Liver (tissue), 9 donors: ENCODE results near the gene TLCD4. TPM values are rescaled to one million over a fixed set of nuclear protein-coding genes. Genes with fewer than 3 reads are reported as not detected.

ENCODE experiments used
- DNase-seq: peaks from one replicate; pipeline ENCODE4 v3.0.0-alpha.2; 2017; ENCODE audit warnings: low spot score
- H3K27ac ChIP-seq, 2 donors: one replicate each; pipeline ENCODE4 v1.7.0; 2013; ENCODE audit warnings: inconsistent platforms in 2 of 2, low read length in 2 of 2, control low read depth in 1 of 2, low read depth in 1 of 2, mild to moderate bottlenecking in 1 of 2
- H3K27me3 ChIP-seq, 4 donors: one replicate each; pipeline versions ENCODE4 v1.6.1 to v1.7.0; 2013; ENCODE audit warnings: low read length in 3 of 4, inconsistent platforms in 1 of 4, mild to moderate bottlenecking in 1 of 4, moderate library complexity in 1 of 4; ENCODE audit not compliant: control insufficient read depth in 4 of 4, insufficient read depth in 4 of 4
- H3K36me3 ChIP-seq, 4 donors: one replicate each; pipeline versions ENCODE4 v1.6.1 to v1.7.0; 2013; ENCODE audit warnings: low read length in 3 of 4, mild to moderate bottlenecking in 3 of 4, low read depth in 1 of 4, moderate library complexity in 1 of 4; ENCODE audit not compliant: control insufficient read depth in 4 of 4, insufficient read depth in 3 of 4
- H3K4me1 ChIP-seq, 4 donors: one replicate each; pipeline versions ENCODE4 v1.6.1 to v1.7.0; 2013; ENCODE audit warnings: low read length in 3 of 4, mild to moderate bottlenecking in 3 of 4, moderate library complexity in 1 of 4; ENCODE audit not compliant: control insufficient read depth in 4 of 4, insufficient read depth in 4 of 4
- H3K4me3 ChIP-seq, 3 donors: one replicate each; pipeline versions ENCODE4 v1.6.1 to v1.7.0; 2013; ENCODE audit warnings: low read length in 3 of 3, control low read depth in 1 of 3, low read depth in 1 of 3, mild to moderate bottlenecking in 1 of 3
- H3K9ac ChIP-seq, 2 donors: one replicate each; pipeline ENCODE4 v1.7.0; 2013; ENCODE audit warnings: low read length in 2 of 2, mild to moderate bottlenecking in 2 of 2, moderate library complexity in 2 of 2, control low read depth in 1 of 2, low read depth in 1 of 2
- H3K9me3 ChIP-seq, 4 donors: one replicate each; pipeline versions ENCODE4 v1.6.1 to v1.7.0; 2013; ENCODE audit warnings: low read length in 3 of 4; ENCODE audit not compliant: control insufficient read depth in 4 of 4
- EGR1 ChIP-seq, 2 donors: IDR thresholded peaks; 2 replicates each; pipeline ENCODE4 v1.6.1; 2016 to 2018; ENCODE audit warnings: antibody characterized with exemption in 2 of 2, low read depth in 2 of 2
- FOXA1 ChIP-seq: IDR thresholded peaks from 2 replicates; pipeline ENCODE4 v1.6.1; 2016; ENCODE audit warnings: antibody characterized with exemption
- FOXA2 ChIP-seq: IDR thresholded peaks from 2 replicates; pipeline ENCODE4 v1.6.1; 2016; ENCODE audit warnings: antibody characterized with exemption
- GABPA ChIP-seq, 2 donors: IDR thresholded peaks in 1 of 2; conservative IDR thresholded peaks in 1 of 2; 2 replicates each; pipeline ENCODE4 v1.6.1; 2016; ENCODE audit warnings: antibody characterized with exemption in 2 of 2, mild to moderate bottlenecking in 1 of 2, moderate library complexity in 1 of 2
- HNF4A ChIP-seq, 2 donors: conservative IDR thresholded peaks; 2 replicates each; pipeline ENCODE4 v1.6.1; 2016; ENCODE audit warnings: antibody characterized with exemption in 2 of 2, mild to moderate bottlenecking in 2 of 2
- JUND ChIP-seq, 2 donors: IDR thresholded peaks; 2 replicates each; pipeline ENCODE4 v1.6.1; 2016; ENCODE audit warnings: antibody characterized with exemption in 2 of 2
- MAX ChIP-seq: IDR thresholded peaks from 2 replicates; pipeline ENCODE4 v1.6.1; 2016; ENCODE audit warnings: antibody characterized with exemption
- NR2F2 ChIP-seq: IDR thresholded peaks from 2 replicates; pipeline ENCODE4 v1.6.1; 2016; ENCODE audit warnings: antibody characterized with exemption
- RAD21 ChIP-seq, 2 donors: IDR thresholded peaks; 2 replicates each; pipeline ENCODE4 v1.6.1; 2016; ENCODE audit warnings: antibody characterized with exemption in 2 of 2, mild to moderate bottlenecking in 2 of 2
- RXRA ChIP-seq, 2 donors: IDR thresholded peaks; 2 replicates each; pipeline ENCODE4 v1.6.1; 2017 to 2018; ENCODE audit warnings: antibody characterized with exemption in 2 of 2, mild to moderate bottlenecking in 1 of 2
- SP1 ChIP-seq: IDR thresholded peaks from 2 replicates; pipeline ENCODE4 v1.6.1; 2018; ENCODE audit warnings: antibody characterized with exemption, mild to moderate bottlenecking
- TAF1 ChIP-seq: conservative IDR thresholded peaks from 2 replicates; pipeline ENCODE4 v1.6.1; 2016; ENCODE audit warnings: antibody characterized with exemption, mild to moderate bottlenecking
- YY1 ChIP-seq: IDR thresholded peaks from 2 replicates; pipeline ENCODE4 v1.6.1; 2016; ENCODE audit warnings: antibody characterized with exemption, mild to moderate bottlenecking
- WGBS: extraction: QIAGEN DNeasy Blood & Tissue Kit; methylation state at CpG from one replicate; pipeline ENCODE4 v1.1.7; 2013; 5-methylcytosine and 5-hydroxymethylcytosine counted together
- polyA plus RNA-seq, 2 donors: library from polyadenylated mRNA; stranded (reverse) in 1 of 2; unstranded in 1 of 2; fragments of 200-250 nt in 1 of 2; fragments of >200 nt in 1 of 2; fragmentation: Nextera tagmentation in 1 of 2; extraction: Ambion mirVana in 1 of 2; gene quantifications; one replicate each; pipeline versions ENCODE4 v1.2.1 to v1.2.3, GENCODE V29; 2013 to 2015
- total RNA-seq, 2 donors: library from RNA; depleted of rRNA; stranded (reverse); fragments of >200 nt; gene quantifications; one replicate each; pipeline ENCODE4 v1.2.3, GENCODE V29; 2014
- TF ChIP-seq, protein P1 (sequence below): IDR thresholded peaks from 2 replicates; pipeline ENCODE4 v1.6.1; 2016; ENCODE audit warnings: antibody characterized with exemption, mild to moderate bottlenecking
- TF ChIP-seq, protein P2 (sequence below): IDR thresholded peaks from 2 replicates; pipeline ENCODE4 v1.6.1; 2016; ENCODE audit warnings: antibody characterized with exemption
- TF ChIP-seq, protein P3 (sequence below): fragments of 150-350 bp; IDR thresholded peaks from 2 replicates; pipeline ENCODE4 v1.5.1; 2017; ENCODE audit warnings: improper control_type of control experiment, low read depth, low read length; ENCODE audit not compliant: missing input control
- donor health status: healthy.
- donor health status: healthy.
- donor health status: healthy.
- donor health status: healthy.
- donor health status: healthy.

TLCD4 gene, protein sequence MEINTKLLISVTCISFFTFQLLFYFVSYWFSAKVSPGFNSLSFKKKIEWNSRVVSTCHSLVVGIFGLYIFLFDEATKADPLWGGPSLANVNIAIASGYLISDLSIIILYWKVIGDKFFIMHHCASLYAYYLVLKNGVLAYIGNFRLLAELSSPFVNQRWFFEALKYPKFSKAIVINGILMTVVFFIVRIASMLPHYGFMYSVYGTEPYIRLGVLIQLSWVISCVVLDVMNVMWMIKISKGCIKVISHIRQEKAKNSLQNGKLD
- total RNA-seq (100 to 1,000 TPM in 1 of 2 donors, 10 to 100 TPM in 1; 78.6 to 131 TPM), polyA plus RNA-seq (10 to 100 TPM; 24.9 to 92.7 TPM)

- WGBS: under 1% methylated on average over 108 of the region's 108 CpGs
- Histone ChIP-seq H3K27ac (peak within 1 kb of the TSS; percentile 86 to 90), H3K4me1 (peaks cover 9 to 56% (median 48%) of the 10 kb centered on the region in 4 donors), H3K27me3 (no peaks in the 10 kb centered on the region), H3K9ac (peak within 1 kb of the TSS; percentile 82 to 98), H3K36me3 (no peaks in the 10 kb centered on the region), H3K9me3 (no peaks in the 10 kb centered on the region), H3K4me3 (peak within 1 kb of the TSS; percentile 80 to 96 (median 91))
- DNase-seq: peak; percentile 80
- no peak for TF ChIP-seq GABPA (IDR thresholded peaks at IDR 0.05 in 1 of 2, conservative IDR thresholded peaks at IDR 0.05 in 1 of 2)
- no peak for TF ChIP-seq HNF4A (conservative IDR thresholded peaks at IDR 0.05)
- TF ChIP-seq SP1: no peak
- TF ChIP-seq, protein P1, sequence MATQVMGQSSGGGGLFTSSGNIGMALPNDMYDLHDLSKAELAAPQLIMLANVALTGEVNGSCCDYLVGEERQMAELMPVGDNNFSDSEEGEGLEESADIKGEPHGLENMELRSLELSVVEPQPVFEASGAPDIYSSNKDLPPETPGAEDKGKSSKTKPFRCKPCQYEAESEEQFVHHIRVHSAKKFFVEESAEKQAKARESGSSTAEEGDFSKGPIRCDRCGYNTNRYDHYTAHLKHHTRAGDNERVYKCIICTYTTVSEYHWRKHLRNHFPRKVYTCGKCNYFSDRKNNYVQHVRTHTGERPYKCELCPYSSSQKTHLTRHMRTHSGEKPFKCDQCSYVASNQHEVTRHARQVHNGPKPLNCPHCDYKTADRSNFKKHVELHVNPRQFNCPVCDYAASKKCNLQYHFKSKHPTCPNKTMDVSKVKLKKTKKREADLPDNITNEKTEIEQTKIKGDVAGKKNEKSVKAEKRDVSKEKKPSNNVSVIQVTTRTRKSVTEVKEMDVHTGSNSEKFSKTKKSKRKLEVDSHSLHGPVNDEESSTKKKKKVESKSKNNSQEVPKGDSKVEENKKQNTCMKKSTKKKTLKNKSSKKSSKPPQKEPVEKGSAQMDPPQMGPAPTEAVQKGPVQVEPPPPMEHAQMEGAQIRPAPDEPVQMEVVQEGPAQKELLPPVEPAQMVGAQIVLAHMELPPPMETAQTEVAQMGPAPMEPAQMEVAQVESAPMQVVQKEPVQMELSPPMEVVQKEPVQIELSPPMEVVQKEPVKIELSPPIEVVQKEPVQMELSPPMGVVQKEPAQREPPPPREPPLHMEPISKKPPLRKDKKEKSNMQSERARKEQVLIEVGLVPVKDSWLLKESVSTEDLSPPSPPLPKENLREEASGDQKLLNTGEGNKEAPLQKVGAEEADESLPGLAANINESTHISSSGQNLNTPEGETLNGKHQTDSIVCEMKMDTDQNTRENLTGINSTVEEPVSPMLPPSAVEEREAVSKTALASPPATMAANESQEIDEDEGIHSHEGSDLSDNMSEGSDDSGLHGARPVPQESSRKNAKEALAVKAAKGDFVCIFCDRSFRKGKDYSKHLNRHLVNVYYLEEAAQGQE: no peak
- TF ChIP-seq, protein P2, sequence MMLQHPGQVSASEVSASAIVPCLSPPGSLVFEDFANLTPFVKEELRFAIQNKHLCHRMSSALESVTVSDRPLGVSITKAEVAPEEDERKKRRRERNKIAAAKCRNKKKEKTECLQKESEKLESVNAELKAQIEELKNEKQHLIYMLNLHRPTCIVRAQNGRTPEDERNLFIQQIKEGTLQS: no peak
- TF ChIP-seq MAX: no peak
- TF ChIP-seq TAF1: no peak
- no peak for TF ChIP-seq FOXA2
- TF ChIP-seq FOXA1: no peak
- TF ChIP-seq, protein P3, sequence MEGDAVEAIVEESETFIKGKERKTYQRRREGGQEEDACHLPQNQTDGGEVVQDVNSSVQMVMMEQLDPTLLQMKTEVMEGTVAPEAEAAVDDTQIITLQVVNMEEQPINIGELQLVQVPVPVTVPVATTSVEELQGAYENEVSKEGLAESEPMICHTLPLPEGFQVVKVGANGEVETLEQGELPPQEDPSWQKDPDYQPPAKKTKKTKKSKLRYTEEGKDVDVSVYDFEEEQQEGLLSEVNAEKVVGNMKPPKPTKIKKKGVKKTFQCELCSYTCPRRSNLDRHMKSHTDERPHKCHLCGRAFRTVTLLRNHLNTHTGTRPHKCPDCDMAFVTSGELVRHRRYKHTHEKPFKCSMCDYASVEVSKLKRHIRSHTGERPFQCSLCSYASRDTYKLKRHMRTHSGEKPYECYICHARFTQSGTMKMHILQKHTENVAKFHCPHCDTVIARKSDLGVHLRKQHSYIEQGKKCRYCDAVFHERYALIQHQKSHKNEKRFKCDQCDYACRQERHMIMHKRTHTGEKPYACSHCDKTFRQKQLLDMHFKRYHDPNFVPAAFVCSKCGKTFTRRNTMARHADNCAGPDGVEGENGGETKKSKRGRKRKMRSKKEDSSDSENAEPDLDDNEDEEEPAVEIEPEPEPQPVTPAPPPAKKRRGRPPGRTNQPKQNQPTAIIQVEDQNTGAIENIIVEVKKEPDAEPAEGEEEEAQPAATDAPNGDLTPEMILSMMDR: no peak
- TF ChIP-seq NR2F2: no peak
- TF ChIP-seq YY1: no peak
- TF ChIP-seq RXRA (IDR thresholded peaks at IDR 0.05): no peak
- TF ChIP-seq EGR1 (IDR thresholded peaks at IDR 0.05; ENCODE audit: low read depth in 2 of 2): no peak
Measured at GRCh38 chr1:95117207-95118066, at the start of gene TLCD4. TSS of gene TLCD4 (plus strand) at chr1:95117355. CDS start at chr1:95143902, 26,547 bp downstream.

- H3K36me3 ChIP-seq: peaks cover 0 to 14% (median 2%) of the 10 kb centered on the region in 4 donors
- no peaks in the 10 kb centered on the region for H3K27me3 ChIP-seq
- H3K4me3 ChIP-seq: no peak overlapping the region
- no peak for DNase-seq
- H3K4me1 ChIP-seq: peaks cover 10 to 46% (median 39%) of the 10 kb centered on the region in 4 donors
- peak overlapping the region; percentile 40 to 54 for H3K27ac ChIP-seq
- WGBS: 58% methylated on average over 5 of the region's 5 CpGs
- H3K9ac ChIP-seq: no peak overlapping the region
- no peaks in the 10 kb centered on the region for H3K9me3 ChIP-seq
- TF ChIP-seq, protein P1: no peak
- TF ChIP-seq MAX: no peak
- no peak for TF ChIP-seq FOXA1
- no peak for TF ChIP-seq JUND (IDR thresholded peaks at IDR 0.05)
- no peak for TF ChIP-seq HNF4A (conservative IDR thresholded peaks at IDR 0.05)
- TF ChIP-seq RAD21 (IDR thresholded peaks at IDR 0.05): no peak
- no peak for TF ChIP-seq GABPA (IDR thresholded peaks at IDR 0.05 in 1 of 2, conservative IDR thresholded peaks at IDR 0.05 in 1 of 2)
- TF ChIP-seq, protein P3: no peak
Measured at GRCh38 chr1:95067568-95067967, 49.6 kb upstream of the TLCD4 start.
